SK-N-DZ (cell line): ENCODE measurements around the gene KRCC1.
"Not testable (repeated sequence)": the region's sequence is repeated elsewhere in the genome, so short reads cannot be mapped to it uniquely, and the experiment has no call there.

Experiments used
- DNase-seq: peaks from one replicate; pipeline ENCODE4 v3.0.0-alpha.2; 2015; ENCODE audit warnings: low spot score
- small RNA-seq, 2 experiments: library from RNA; depleted of rRNA; stranded (forward); fragments of <200 nt; gene quantifications; one replicate each; pipeline ENCODE3, GENCODE V24; 2014

The KRCC1 gene

GRCh38 chr2:88002359-88002707 is 53.2 kb downstream of the KRCC1 start:
- no peak for DNase-seq

- DNase-seq = not testable (repeated sequence)
Measured at GRCh38 chr2:88000474-88000873, 55.1 kb downstream of the KRCC1 start.

GRCh38 chr2:87996570-87996969 is 59.0 kb downstream of the KRCC1 start:
- DNase-seq = no peak

GRCh38 chr2:87995756-87996155 is 59.8 kb downstream of the KRCC1 start:
- DNase-seq = no peak

GRCh38 chr2:87994304-87994850 is 61.2 kb downstream of the KRCC1 start:
- DNase-seq = not testable (repeated sequence)

- DNase-seq = not testable (repeated sequence)
Measured at GRCh38 chr2:87992569-87992968, 63.0 kb downstream of the KRCC1 start.

- DNase-seq = not testable (repeated sequence)
Measured at GRCh38 chr2:87987473-87987872, 68.1 kb downstream of the KRCC1 start.

GRCh38 chr2:87985902-87986301 is 69.7 kb downstream of the KRCC1 start:
- DNase-seq = not testable (repeated sequence)

- not testable (repeated sequence) for DNase-seq
Measured at GRCh38 chr2:87981182-87981581, 74.4 kb downstream of the KRCC1 start.

Small RNA genes within 50 kb of the gene (small RNA-seq; reads per million reads assigned to genes)
- gene MIR4780 (0 reads per million in 2 experiments), gene RNU2-63P (1.8 to 16.4 reads per million in 2 experiments)
